GM19351 (cell line): ENCODE measurements around the gene MYF5.
A peak's percentile ranks its signal among the peaks of the same experiment; 100 is the strongest.

Experiments
- ATAC-seq: cut with Tn5 transposase; IDR thresholded peaks from one replicate; pipeline ENCODE4 v1.9.1; 2021; ENCODE audit warnings: mild to moderate bottlenecking, moderate library complexity; ENCODE audit not compliant: unreplicated experiment

The MYF5 gene

GRCh38 chr12:80707126-80707829 is 9.4 kb upstream of the MYF5 start, which contains the start of gene MYF6:
Gene MYF6, plus strand, starts transcription at chr12:80707634. Its CDS starts 86 bp downstream, at chr12:80707720.
- no peak for ATAC-seq

DNA sequence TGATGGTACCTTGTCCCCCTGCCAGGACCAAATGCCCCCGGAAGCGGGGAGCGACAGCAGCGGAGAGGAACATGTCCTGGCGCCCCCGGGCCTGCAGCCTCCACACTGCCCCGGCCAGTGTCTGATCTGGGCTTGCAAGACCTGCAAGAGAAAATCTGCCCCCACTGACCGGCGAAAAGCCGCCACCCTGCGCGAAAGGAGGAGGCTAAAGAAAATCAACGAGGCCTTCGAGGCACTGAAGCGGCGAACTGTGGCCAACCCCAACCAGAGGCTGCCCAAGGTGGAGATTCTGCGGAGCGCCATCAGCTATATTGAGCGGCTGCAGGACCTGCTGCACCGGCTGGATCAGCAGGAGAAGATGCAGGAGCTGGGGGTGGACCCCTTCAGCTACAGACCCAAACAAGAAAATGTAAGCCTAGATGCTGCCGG is 8.9 kb upstream of the MYF5 start:
- no peak for ATAC-seq

- ATAC-seq, result no peak
These were observed 8.3 kb upstream of the MYF5 start for GRCh38 chr12:80708259-80708974.

GRCh38 chr12:80708975-80709328 is 7.8 kb upstream of the MYF5 start:
- ATAC-seq, result no peak

DNA sequence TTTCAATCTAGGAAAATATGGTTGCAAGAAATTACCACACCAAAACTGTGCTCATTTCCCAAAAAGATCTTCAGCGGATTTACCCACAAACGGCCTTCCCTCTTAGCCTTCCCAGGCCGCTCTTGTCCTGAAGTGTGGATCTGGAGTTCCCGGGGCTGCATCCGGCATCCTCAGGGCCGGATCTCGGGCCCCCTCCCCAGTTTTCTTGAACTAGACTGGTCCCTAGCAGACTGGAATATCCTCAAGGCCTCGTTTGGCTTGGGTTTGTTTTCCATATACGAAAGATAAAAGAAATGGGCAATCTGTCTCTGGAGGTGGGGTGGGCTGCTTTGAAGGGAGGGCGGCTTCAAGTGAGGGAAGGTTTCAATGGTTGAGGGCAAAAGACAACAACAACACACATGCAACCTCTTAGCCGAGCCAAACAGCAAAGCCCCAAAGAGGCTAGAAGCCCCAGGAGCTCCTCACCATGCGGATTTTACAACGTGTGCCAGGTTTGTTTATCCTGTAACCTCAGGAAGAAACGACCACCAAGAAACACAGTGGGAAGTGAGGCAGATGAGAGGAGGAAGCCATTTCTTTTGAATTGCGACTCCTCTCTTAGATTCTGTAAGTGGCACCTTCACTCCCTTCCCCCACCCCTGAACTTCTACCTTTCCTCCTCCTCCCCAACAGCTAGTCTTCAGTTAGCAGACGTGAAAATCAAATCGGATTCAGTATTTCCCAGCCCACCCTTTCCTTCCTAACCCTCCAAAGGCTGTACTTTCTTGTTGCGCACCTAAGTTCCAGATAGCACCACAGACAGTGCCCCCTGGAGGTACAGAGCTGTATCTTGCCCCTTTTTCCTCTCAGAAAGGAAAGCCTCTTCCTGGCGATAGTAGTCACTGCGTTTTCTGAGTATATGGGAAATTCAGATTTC is 6.6 kb upstream of the MYF5 start:
- peak; percentile 54 for ATAC-seq

- ATAC-seq, result peak; percentile 20
These were observed 5.8 kb upstream of the MYF5 start for GRCh38 chr12:80710727-80711449.

DNA sequence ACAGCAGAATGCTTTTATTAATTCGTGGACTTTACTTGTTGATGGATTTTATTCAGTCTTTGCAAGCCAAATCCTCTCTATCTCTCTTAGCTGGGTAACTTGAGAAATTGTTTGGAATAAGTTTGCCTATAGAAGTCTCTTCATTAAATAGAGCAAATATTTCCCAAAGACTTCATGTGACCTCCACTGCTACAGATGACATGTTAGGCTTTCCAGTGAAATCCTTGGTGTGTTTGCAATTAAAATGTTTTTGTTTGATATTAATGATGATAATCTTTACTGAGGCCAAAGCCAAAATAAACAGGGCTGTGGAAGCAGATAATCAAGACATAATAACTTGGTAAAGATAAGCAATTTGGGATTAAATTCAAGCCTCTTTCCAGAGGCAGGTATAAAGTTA is 4.8 kb upstream of the MYF5 start:
- no peak for ATAC-seq

DNA sequence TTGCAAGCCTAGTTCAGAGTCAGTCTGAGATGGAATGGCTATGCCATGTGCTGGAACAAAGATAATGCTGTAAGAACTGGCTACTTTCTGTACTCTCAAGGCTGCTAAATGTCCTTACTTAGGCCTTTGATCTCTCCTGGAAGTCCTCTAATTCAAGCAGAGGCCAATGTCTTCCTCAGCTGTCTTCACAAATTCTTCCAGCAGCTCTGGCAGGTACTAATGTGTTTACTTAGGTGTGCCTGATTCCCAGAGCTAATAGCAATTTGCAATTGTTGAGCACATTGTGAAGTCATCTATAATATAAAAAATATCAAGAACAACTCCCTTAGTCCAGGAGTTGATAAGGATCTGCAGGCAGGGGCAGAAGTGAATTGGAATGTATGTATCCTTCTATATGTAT is 3.8 kb upstream of the MYF5 start:
- ATAC-seq, result no peak

GRCh38 chr12:80713419-80713818 is 3.3 kb upstream of the MYF5 start:
- no peak for ATAC-seq

- ATAC-seq, result no peak
These were observed 2.7 kb upstream of the MYF5 start for GRCh38 chr12:80714055-80714454.

DNA sequence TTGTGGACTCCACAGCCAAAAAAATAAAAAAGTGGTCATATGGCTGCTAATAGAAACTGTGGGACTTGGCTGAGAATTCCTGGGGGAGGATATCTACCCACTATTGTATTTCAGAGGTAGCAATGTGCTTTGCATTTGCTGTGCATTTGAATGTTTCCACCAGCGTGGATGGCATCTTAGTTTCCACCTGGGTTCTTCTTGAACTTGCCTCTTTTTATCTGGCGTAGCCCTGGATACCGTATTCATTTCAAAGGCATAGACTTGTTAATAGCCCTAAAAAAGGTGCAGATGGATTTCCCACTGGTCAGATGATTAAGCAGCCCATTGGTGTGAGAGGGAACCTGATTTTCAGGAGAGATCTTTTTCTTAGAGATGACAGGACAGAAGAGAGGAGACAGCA is 1.9 kb upstream of the MYF5 start:
- ATAC-seq, result no peak

- no peak for ATAC-seq
These were observed 931 bp upstream of the MYF5 start for GRCh38 chr12:80715713-80716249.

GRCh38 chr12:80717856-80718255 is 1.1 kb downstream of the MYF5 start:
- ATAC-seq, result no peak

DNA sequence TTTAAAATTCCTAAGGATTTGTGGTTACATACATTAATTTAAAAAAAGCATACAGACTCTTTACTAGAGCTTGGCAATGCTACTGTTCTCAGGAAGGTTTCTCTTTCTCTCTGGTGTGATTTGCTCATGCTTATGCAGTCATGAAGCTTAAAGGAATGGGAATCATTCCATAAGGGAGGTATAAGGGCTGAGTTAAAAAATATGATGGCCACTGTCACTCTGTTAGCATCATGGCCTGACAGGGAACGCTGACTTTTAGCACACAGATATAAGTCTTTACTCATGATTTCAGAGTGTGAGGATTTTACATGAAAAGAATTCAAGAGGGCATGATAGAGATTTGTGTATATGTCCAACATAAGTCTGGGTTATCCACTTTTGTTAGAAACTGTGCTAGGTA is 3.8 kb downstream of the MYF5 start:
- ATAC-seq, result no peak

GRCh38 chr12:80721326-80721725 is 4.6 kb downstream of the MYF5 start:
- ATAC-seq, result no peak

GRCh38 chr12:80745851-80746505 is 29.3 kb downstream of the MYF5 start:
- no peak for ATAC-seq

- no peak for ATAC-seq
These were observed 31.1 kb downstream of the MYF5 start for GRCh38 chr12:80747800-80748199.

GRCh38 chr12:80749456-80749855 is 32.7 kb downstream of the MYF5 start:
- ATAC-seq, result no peak

DNA sequence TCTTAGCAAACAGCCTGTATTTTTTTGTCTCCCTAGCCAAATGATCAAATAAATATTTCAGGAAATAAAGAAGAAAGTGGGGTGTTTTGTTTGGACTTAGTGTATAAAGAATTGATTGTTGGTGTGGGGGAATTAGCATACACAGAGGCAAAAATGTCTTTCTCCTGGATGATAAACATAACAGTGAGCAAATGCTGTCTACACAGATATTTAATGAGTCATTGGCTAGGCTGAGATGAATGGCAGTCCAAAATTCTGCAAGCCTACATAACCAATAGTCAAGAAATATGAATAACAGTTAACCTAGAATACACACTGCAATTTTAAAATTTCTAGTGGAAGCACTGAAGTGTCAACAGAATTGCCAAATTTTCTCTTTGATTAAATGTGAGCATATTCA is 35.8 kb downstream of the MYF5 start:
- no peak for ATAC-seq

GRCh38 chr12:80754274-80754673 is 37.6 kb downstream of the MYF5 start:
- ATAC-seq, result no peak
